Fibroblast of villous mesenchyme (primary cell): ENCODE results near the gene RBMS3. TPM values are rescaled to one million over a fixed set of nuclear protein-coding genes. Genes with fewer than 3 reads are reported as not detected.

Experiments used
- DNase-seq: peaks from one replicate; pipeline ENCODE4 v3.0.0-alpha.2; 2010; ENCODE audit warnings: low read depth
- H3K4me3 ChIP-seq: 2 replicates; pipeline ENCODE4 v1.5.1; 2011; ENCODE audit warnings: low read depth, mild to moderate bottlenecking, low read length
- CTCF ChIP-seq: IDR thresholded peaks from 2 replicates; pipeline ENCODE4 v1.5.1; 2012; ENCODE audit warnings: low read depth, mild to moderate bottlenecking, low read length; ENCODE audit not compliant: insufficient read depth
- total RNA-seq: library from RNA; depleted of rRNA; stranded (reverse); fragments of >200 nt; gene quantifications from 2 replicates; pipeline ENCODE4 v1.2.3, GENCODE V29; 2012

The RBMS3 gene
- total RNA-seq, 1 donor: 85.9 TPM

DNA sequence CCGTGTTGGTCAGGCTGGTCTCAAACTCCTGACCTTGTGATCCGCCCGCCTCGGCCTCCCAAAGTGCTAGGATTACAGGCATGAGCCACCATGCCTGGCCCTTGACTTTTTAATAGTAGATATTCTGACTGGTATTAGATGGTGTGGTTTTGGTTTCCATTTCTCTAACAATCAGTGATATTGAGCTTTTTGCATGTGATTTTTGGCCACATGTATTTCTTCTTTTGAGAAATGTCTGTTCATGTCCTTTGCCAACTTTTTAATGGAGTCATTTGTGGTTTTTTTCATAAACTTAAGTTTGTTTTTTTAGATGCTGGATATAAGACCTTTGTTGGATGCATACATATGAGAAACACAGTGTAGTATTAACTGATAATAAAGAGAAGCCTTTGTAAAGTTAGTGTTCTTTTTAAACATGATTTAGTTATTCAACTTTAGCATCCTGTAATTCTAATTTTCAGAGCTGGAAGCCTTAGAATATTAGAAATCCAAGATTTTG is 280.8 kb downstream of the RBMS3 start:
- no peak overlapping the region for H3K4me3 ChIP-seq
- no peak for TF ChIP-seq CTCF
- DNase-seq: no peak

- peak; percentile 58 for DNase-seq
- TF ChIP-seq CTCF: no peak
Measured at GRCh38 chr3:29565236-29565635, 284.4 kb downstream of the RBMS3 start.

DNA sequence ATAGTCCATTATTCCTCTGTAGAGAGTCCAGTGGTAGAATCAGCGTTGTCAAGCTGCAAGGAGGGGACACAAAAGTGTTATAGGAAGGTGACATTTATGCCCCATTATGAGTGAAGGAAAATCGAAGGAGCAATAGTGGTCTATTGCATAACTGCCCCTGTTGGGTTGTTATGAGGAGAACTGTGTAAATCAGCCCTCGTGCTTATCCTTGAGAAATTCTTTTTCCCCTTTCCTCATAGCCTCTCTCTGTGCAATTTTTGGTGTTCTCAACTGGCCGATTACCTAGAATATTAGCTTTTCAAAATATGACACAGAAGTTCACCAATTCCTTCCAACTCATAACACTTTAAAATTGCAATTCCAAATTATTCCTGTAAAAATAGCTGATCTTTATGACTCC is 286.6 kb downstream of the RBMS3 start:
- H3K4me3 ChIP-seq: no peak overlapping the region
- TF ChIP-seq CTCF: no peak
- DNase-seq: no peak

More at GRCh38 chr3:29565236-29565635, 284.4 kb downstream of the RBMS3 start:
- H3K4me3 ChIP-seq: no peak overlapping the region

- TF ChIP-seq CTCF: no peak
- DNase-seq: no peak
Measured at GRCh38 chr3:29568355-29568754, 287.5 kb downstream of the RBMS3 start.

GRCh38 chr3:29576181-29576580 is 295.3 kb downstream of the RBMS3 start:
- no peak for DNase-seq
- no peak for TF ChIP-seq CTCF
- no peak overlapping the region for H3K4me3 ChIP-seq

More at GRCh38 chr3:29568355-29568754, 287.5 kb downstream of the RBMS3 start:
- H3K4me3 ChIP-seq: no peak overlapping the region

DNA sequence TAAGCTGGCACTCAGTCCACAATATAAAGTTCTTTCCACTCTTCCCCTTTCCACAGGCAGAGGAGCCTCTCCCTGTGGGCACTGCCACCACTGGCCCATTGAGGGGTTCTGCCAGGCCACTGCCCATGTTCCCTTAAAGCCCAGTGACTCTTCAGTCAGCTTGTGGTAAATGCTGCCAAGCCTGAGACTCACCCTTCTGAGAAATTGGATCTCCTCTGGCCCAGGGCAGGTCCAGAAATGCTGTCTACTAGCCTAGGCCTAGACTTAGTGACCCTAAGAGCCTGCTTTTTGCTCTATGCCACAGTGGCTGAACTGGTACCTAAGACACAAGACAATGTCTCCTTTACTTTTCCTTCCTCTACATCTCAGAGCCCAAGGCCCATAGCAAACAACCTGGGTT is 295.8 kb downstream of the RBMS3 start:
- no peak overlapping the region for H3K4me3 ChIP-seq
- no peak for DNase-seq
- no peak for TF ChIP-seq CTCF

DNA sequence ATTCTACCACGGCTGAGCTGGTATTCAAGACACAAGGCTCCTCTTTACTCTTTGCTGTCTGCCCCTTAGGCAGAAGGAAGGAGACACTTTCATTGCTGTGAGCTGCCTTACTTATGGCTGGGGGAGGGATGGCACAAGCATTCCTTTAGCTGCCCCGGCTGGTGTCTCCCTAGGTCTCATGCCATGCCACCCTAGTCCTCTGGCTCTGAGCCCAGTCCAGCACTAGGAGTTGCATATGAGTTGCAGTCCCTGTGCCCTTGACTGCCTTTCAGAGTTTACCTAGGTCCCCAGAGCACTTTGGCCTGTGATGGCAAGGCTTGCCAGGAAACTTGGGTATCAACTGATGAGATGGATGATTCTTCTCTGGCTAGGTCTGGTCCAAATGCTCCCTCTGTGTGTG is 296.4 kb downstream of the RBMS3 start:
- DNase-seq: no peak
- H3K4me3 ChIP-seq: no peak overlapping the region
- no peak for TF ChIP-seq CTCF
